ENCODE results near the gene CIAO3.
"Not testable (repeated sequence)": the region's sequence is repeated elsewhere in the genome, so short reads cannot be mapped to it uniquely, and the experiment has no call there.

CIAO3 gene

DNA sequence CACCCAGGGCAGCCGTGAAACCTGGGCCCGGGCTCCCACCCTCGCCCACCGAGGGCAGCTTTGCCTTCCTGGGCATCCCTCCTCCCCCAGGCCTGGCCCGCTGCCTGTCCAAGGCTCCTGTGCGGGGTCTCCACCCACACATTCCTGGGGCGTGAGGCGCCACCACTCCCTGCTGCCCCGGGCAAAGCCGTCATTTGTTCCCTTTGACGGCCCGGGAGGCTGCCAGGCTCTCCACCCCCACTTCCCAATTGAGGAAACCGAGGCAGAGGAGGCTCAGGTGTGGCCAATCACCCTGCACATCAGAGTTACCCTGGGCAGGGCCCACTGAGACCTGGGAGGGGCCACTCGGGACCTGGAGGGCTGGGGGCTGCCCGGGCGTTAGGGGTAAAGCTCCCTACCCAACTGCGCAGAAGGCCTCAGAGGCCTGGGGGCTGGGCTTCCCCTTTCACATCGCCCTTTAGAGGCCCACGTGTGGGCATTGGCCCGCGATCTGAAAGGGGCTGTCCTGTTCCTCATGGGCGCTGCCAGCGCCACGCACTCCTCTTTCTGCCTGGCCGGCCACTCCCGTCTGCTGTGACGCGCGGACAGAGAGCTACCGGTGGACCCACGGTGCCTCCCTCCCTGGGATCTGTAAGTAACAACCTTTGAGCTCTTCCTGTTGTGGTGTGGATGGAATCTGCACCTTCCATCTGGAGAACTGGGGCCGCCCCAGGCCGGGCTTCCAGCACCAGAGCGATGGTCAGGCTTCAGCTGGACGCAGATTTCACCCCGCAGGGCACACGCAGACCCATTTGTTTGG lies 19.9 kb upstream of the CIAO3 start, which contains the start of gene MSLN:
MSLN (plus strand) TSS at position 190 of the 799 bp plus-strand sequence. CDS start 1,947 bp downstream, outside the sequence.
- DNase-seq (ENCODE audit: low read depth in 1 of 2, low spot score in 1 of 2): no peak

DNA sequence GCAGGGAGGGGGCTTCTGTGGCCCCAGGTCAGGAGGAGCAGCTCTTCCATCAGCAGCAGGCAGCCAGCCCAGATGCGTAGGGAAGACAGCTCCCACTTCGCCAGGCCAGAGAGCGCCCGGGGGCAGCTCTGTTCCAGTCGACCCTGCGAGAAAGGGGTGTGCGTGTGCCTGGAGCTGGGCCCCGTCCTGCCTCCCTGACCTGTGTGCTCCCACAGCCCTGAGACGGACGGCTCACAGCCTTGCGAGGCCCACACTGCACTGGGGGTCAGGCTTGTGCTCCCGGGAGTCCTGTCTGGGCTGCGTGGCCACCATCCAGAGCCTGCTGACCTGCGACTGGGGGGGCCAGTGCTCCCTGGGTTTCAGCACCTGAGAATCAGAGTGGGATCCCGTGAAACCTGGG lies 19.3 kb upstream of the CIAO3 start:
- DNase-seq (ENCODE audit: low read depth in 1 of 2, low spot score in 1 of 2): no peak

DNA sequence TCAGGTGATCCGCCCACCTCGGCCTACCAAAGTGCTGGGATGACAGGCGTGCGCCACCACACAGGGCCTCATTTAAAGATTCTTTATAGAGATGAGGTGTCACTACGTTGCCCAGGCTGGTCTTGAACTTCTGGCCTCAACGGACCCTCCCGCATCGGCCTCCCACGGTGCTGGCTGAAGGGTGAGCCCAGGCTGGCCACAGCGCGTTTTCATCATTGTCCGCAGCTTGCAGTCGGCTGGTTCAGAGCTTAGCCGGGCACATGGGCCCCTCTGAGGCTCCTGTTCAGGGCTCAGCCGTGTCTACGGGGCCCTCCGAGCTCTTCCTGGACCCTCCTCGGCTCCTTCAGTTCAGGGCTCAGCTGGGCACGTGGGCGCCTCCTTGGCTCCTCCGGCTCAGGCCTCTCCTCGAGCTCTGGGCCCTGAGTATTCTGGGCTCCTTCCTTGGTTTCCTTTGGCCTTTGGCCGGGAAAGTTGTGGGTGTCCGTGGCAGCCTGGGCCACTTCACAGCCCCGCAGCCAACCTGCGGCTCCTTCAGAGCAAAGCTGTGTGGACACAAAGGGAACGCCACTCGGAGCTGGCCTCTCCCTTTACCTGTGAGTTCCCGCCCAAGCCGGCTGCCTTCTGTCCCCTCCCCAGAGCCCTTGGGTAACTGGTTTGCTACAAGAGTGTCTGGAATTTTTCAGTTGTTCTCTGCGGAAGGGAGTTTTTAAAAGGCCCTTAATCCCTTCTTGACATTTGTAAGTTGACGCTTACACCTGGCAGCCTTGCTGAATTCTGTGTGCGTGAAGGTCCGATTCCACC lies 18.5 kb upstream of the CIAO3 start:
- no peak for DNase-seq (ENCODE audit: low read depth in 1 of 2, low spot score in 1 of 2)

DNA sequence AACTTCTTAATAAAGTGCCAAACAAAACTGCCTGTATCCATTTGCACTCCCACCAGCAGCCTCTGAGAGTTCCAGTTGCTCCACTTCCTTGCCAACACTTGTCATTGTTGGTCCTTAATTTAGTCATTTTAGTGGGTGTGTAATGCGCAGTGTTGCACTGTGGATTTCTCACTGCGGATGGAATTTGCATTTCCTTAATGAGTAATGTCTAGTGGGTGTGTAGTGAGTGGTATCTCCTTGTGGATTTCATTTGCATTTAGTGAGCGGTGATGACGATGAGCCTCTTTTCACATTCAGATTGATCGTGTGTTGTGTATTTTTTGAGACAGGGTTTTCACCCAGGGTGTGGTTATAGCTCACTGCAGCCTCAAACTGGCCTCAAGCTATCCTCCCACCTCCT lies 15.6 kb upstream of the CIAO3 start:
- no peak for DNase-seq (ENCODE audit: low read depth in 1 of 2, low spot score in 1 of 2)

DNA sequence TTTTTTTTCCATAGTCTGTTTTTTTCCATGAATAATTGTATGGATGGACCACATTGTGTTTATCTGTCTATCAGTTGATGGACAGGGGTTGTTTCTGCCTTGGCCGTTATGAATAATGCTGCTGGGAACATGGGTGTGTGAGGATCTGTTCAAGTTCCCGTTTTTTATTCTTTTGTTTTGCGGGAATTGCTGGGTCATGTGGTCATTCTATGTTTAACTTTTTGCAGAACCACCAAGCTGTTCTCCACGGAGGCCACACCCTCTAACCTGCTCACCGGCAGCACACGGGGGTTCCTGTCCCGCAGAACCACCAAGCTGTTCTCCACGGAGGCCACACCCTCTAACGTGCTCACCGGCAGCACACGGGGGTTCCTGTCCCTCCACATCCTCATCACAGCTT lies 13.9 kb upstream of the CIAO3 start:
- no peak for DNase-seq (ENCODE audit: low read depth in 1 of 2, low spot score in 1 of 2)

DNA sequence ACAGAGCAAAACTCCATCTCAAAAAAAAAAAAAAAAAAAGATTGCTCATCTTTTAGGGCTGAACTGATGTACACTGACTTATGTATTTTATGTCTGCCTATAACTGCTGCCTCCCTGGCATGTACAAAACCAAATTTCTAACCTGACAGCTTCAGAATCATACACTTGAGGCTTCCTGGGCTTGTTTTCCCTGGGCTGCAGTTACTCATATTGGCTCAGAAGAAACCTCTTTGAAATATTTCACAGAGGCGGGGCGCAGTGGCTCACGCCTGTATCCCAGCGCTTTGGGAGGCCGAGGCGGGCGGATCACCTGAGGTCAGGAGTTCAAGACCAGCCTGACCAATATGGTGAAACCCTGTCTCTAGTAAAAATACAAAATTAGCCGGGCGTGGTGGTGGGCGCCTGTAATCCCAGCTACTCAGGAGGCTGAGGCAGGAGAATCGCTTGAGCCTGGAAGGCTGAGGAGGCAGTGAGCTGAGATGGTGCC lies 13.4 kb upstream of the CIAO3 start:
- DNase-seq (ENCODE audit: low read depth in 1 of 2, low spot score in 1 of 2): not testable (repeated sequence)

DNA sequence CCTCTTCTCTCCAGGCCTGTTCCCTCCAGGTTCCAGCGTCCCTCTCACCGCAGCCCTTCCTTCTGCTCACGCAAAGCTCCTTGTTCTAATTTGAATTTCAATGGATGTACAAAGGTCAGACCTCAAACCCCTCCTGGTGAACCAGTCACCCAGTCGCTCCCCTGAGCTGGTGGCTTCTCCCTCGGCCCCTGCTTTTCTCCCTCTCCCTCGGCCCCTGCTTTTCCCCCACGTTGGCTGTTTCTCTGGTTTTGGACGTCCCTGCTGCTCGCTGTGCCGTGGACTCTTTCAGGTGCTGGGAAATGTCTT lies 11.2 kb upstream of the CIAO3 start:
- no peak for DNase-seq (ENCODE audit: low read depth in 1 of 2, low spot score in 1 of 2)

DNA sequence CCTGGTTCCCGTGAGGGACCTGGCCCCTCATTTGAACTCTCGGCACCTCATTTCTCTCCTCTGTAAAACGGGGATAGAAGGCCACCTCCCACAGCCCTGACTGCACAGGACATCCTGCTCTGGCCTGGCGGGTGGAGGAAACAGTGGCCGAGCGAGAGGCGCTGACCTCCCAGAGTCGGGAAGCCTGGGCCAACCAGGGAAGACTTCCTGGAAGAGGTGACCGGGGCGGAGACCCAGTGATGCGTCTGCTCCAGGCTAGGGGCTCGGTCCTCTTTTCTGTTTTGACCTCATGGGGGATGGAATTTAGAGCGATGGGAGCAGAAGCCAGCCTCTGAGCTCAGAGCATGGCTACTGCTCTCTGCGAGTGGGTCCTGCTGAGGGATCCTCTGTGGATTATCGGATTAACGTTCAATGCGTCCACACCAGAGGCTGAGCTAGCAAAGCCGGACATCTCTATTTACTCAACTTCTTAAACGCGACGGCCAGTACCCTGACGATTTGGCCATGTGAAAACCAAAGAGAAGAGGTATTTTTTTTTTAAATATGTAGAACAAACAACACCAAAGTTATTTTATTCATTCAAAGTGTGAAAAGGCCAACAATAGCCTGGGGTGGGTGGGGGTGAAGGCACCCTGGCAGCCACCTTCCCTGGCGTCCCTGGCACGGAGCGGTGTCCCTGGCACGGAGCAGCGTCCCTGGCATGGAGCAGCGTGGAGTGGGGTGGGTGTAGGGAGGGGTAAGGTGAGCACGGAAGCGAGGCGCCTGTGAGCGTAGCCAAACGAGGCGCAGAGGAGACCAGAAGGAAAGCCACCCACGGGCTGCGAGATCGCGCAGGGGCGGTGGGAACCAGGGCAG lies 10.6 kb upstream of the CIAO3 start:
- no peak for DNase-seq (ENCODE audit: low read depth in 1 of 2, low spot score in 1 of 2)

DNA sequence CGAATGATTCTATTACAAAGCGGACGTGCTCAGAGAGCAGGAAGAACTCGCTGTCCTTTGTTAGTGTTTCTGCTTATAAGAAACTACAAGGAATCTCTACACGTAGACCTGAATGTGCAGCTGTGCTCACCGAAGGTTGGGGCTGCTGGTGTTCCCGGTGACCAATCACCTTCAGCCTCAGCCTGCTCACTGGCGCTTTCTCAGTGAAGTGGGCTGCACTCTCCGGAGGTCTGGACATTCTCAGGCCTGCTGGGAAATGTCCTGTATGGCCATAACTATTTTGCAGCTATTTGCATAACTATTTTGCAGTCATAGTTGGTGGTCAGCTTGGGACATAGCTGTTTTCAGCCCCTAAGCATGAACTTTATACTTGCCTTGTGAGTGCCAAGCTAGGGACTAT lies 9.7 kb upstream of the CIAO3 start:
- DNase-seq (ENCODE audit: low read depth in 1 of 2, low spot score in 1 of 2): no peak

DNA sequence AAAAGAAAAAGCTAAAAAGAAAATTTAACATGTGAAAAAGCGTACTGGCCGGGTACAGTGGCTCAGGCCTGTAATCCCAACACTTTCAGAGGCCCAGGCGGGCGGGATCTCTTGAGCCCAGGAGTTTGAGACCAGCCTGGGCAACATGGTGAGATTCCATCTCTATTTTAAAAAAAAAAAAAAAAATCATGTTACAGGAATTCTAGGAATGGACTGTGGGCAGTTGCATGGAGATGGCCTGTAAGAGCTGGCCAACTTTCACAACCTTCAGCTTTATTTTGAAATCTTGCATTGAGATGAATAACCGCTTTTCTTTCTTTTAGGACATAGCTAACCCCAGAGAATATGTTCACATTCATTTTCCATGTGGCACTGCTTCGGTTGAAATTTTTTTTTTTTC lies 8.2 kb upstream of the CIAO3 start:
- DNase-seq (ENCODE audit: low read depth in 1 of 2, low spot score in 1 of 2): no peak

DNA sequence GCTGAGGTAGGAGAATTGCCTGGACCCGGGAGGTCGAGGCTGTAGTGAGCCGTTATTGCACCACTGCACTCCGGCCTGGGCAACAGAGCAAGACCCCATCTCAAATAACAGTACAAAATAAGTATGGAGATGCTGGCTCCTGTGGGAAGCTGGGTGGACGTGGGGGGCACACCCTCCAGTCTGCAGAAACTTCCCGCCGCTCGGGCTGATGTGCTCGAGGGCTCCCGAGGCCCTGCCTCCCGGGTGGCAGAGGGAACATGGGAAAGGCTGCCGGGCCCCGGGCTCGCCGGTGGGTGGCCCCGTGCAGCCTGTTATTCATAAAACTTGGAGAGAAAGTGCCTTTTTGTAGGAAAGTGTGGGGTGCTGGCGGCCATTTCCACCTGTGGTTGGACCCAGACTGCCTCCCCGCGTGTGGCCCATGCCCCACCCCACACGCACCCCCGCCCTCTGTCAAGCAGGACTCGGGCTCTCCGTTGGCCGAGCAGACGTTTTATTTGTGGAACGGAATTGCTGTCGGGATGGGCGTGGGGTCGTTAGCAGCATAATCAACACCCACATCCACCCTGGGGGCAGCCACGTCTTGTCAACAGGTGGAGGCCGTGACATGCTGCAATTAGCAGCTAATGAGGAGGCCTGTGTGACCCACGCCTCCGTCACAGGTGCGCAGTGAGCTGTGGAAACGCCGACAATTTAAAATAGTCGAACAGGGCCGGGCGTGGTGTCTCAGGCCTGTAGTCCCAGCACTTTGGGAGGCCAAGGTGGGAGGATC lies 7.4 kb upstream of the CIAO3 start:
- no peak for DNase-seq (ENCODE audit: low read depth in 1 of 2, low spot score in 1 of 2)

DNA sequence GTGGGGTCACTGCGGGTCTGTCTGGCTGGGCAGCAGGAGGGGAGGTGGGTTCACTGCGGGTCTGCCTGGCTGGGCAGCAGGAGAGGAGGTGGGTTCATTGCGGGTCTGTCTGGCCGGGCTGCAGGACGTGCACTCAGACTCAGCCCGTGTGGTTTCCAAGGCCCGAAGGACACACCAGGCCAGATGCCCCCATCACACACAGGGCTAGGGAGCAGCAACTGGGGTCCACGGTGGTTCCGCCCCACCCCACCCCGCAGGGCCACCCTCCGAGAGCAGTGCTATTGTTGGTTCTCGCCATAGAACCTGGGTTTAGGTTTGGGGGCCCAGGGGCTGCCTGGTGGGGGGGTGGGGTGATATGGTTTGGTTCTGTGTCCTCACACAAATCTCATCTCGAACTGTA lies 5.8 kb upstream of the CIAO3 start:
- DNase-seq (ENCODE audit: low read depth in 1 of 2, low spot score in 1 of 2): no peak

DNA sequence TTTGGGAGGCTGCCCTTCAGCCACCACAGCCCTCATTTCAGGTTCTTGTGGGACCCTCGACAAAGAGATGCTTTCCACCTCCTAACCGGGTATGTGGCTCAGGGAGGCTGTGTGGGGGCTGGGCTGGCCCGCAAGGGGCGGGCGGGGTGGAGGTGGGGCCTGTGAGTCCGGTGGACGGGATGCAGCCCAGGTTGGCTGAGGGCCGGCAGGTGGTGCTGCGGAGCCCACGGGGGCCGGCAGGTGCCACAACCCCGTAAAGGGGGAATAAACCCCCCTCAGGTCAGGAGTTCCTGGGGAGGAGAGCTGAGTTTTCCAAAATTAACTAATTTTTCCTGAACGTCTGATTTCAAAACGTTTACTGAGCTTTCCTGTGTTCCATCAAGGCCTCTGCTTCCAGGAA lies 4.9 kb upstream of the CIAO3 start:
- no peak for DNase-seq (ENCODE audit: low read depth in 1 of 2, low spot score in 1 of 2)

DNA sequence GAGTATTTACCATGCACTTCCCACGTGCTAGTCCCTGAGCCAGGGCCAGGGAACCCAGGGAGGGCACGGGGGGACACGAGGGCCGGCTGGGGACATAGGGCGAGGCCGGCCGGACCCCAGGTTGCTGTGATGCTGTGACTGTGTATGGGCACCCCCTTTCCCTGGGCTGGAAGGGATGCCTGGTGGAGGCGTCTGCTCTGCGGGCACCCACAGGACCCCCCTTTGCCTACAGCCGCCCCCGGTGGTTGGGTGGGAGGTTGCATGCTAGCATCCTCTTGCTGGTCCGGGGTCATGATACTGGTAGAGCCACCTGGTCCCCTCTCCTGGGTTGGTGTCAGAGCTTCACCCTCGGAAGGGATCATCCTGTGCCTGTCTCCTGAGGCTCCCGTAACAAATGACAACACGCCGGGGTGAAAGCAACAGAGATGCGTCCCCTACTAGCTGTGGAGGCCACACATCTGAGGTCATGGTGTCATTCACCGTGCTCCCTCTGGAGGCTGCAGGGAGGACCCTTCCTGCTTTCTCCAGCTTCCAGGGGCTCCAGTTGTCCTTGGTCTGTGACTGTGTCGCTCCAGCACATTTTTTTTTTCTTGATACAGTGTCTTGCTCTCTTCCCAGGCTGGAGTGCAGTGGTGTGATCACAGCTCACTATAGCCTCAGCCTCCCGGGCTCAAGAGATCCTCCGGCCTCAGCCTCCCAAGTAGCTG lies 3.1 kb upstream of the CIAO3 start:
- DNase-seq (ENCODE audit: low read depth in 1 of 2, low spot score in 1 of 2): no peak

DNA sequence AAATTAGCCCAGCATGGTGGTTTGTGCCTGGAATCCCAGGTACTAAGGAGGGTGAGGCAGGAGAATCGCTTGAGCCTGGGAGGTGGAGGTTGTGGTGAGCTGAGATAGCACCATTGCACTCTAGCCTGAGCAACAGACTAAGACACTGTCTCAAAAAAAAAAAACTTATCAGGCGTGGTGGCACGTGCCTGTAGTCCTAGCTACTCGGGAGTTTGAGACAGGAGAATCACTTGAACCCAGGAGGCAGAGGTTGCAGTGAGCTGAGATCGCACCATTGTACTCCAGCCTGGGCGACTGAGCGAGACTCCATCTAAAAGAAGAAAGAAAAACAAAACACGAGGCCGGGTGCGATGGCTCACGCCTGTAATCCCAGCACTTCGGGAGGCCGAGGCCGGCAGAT lies 2.1 kb upstream of the CIAO3 start:
- DNase-seq (ENCODE audit: low read depth in 1 of 2, low spot score in 1 of 2): not testable (repeated sequence)

DNA sequence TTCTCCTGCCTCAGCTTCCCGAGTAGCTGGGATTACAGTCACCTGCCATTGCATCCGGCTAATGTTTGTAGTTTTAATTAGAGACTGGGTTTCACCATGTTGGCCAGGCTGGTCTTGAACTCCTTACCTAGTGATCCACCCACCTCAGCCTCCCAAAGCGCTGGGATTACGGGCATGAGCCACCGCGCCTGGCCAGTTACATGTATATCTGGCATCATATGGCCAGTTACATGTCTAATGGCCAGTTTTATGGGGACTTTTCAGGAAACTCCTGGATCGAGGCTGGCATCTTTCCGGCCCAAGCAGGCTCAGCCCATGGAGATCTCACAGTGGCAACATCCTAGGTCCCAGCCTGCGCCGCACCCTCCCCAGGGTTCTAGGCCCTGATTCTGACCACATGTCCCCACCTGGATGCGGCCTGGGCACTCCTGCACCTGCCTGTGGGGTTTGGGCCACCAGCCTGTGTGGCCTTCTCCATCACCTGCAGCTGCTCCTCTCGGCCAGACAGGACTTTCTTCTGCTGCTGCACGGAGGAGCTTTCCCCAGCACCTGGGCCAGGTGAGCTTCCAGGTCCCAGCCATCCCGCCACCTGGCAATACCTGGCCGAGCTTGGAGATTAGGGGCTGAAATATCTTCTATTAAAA lies 1.3 kb upstream of the CIAO3 start:
- DNase-seq (ENCODE audit: low read depth in 1 of 2, low spot score in 1 of 2): no peak

DNA sequence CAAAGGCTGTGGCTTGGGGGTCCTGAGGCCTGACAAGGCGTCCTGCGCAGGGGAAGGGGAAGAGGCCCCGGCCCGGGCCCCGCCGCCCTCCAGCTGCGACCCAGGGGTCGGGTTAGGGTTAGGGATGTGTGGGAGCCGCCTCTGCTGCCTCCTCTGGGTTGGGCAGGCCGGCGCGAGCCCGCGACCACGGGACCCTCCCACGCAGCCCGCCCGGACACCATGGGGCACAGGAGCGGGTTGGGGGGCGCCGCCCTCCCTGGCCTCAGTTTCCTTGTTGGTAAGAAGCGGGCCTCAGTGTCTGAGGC lies 386 bp downstream of the CIAO3 start:
- no peak for DNase-seq (ENCODE audit: low read depth in 1 of 2, low spot score in 1 of 2)

DNA sequence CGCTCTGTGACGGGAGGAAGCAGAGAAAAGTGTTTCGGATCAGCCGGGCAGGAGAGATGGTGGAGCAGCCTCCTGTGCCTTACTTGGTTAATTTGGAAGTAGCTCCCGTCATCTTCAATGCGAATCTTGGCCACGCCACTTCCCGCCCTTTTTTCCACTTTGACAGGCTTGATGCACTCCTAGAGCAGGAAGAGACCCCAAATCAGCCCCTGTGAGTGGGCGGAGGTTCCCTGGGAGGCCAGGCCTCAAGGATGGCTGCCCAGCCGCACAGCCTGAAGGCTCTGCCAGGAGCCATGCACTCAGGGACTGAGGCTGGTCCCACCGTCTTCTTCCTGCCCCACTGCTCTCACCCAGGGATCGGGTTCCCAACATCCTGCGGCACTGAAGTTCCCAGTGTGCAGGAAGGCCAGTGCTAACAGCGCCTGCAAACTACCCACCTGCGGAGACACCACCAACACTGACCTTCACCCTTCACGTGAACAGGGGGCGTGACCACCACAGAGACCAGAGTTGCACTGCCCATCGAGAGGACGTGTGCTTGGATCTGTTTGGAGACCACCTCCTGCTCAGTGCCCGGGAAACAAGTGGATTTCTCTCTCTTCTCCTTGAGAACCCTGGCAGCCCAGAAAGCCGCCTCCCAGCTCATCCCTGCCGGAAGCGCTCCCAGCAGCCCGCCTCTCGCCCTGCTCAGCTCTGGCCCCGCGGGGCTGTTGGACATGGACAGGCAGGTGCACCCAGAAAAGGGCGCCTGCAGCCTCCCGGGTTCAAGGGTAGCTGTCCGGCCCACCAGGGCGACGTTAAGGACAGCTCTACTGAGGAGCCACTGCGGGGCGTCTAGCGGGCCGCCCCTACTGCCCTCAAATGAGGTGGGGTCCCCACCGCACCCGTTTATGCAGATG lies 988 bp downstream of the CIAO3 start:
- DNase-seq (ENCODE audit: low read depth in 1 of 2, low spot score in 1 of 2): no peak

DNA sequence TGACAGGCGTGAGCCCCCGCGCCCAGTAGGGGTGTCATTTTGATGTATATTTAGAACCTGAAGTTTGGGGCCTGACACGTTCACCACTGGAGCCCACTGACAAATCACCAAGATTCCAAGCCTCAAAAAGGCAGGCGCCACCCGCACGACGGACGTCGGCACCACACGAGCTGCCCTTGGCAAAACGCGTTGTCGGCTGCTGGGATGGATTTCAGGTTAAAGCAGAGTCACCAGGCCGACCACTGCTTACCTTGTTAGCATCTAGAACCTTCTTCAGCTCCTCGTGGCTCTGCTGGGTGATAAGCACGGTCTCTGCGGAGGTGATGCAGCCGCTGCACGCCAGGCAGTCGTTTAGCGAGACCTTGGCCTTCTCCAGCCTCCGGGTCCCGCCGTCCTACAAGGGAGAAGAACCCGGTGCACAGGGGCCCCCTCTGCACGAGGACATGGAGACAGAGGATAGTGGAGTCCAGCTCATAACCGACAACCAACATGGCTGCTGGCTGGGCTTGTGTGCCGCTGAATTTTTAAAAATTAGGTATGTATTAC lies 3.8 kb downstream of the CIAO3 start:
- no peak for DNase-seq (ENCODE audit: low read depth in 1 of 2, low spot score in 1 of 2)

All from stimulated activated CD4-positive, alpha-beta T cell treated with anti-CD3 and anti-CD28 coated beads, Interleukin-15, amount 100 ng/mL, for 1 hour (primary cell).